H9 (cell line): ENCODE data around the gene POMT2. TPM values are rescaled to one million over a fixed set of nuclear protein-coding genes. Genes with fewer than 3 reads are reported as not detected.
A peak's percentile ranks its signal among the peaks of the same experiment; 100 is the strongest.

ENCODE experiments used
- DNase-seq: peaks from one replicate; pipeline ENCODE4 v3.0.0-alpha.2; 2017
- H2AFZ ChIP-seq: one replicate; pipeline ENCODE4 v1.6.1; 2013; ENCODE audit warnings: mild to moderate bottlenecking, low read length, control low read depth, moderate library complexity
- H2AK5ac ChIP-seq: 2 replicates; pipeline ENCODE4 v1.6.1; 2013; ENCODE audit warnings: low read length, control low read depth, mixed read lengths; ENCODE audit not compliant: insufficient read length
- H2BK120ac ChIP-seq: one replicate; pipeline ENCODE4 v1.6.1; 2013; ENCODE audit warnings: low read depth, mild to moderate bottlenecking, low read length, control low read depth, inconsistent platforms; ENCODE audit not compliant: poor library complexity, severe bottlenecking
- H2BK12ac ChIP-seq: 2 replicates; pipeline ENCODE4 v1.6.1; 2013; ENCODE audit warnings: low read length, control low read depth, mixed read lengths, low read depth; ENCODE audit not compliant: insufficient read length
- H2BK15ac ChIP-seq: 2 replicates; pipeline ENCODE4 v1.6.1; 2013; ENCODE audit warnings: low read depth, low read length, control low read depth
- H2BK20ac ChIP-seq: one replicate; pipeline ENCODE4 v1.6.1; 2013; ENCODE audit warnings: low read depth, mild to moderate bottlenecking, low read length, control low read depth, inconsistent platforms; ENCODE audit not compliant: poor library complexity, severe bottlenecking
- H2BK5ac ChIP-seq: 2 replicates; pipeline ENCODE4 v1.6.1; 2013; ENCODE audit warnings: low read length, control low read depth, mixed read lengths; ENCODE audit not compliant: insufficient read length
- H3K14ac ChIP-seq: 2 replicates; pipeline ENCODE4 v1.6.1; 2013; ENCODE audit warnings: low read length, control low read depth; ENCODE audit not compliant: insufficient read depth
- H3K18ac ChIP-seq: 2 replicates; pipeline ENCODE4 v1.6.1; 2013; ENCODE audit warnings: low read depth, mild to moderate bottlenecking, mixed read lengths, low read length, control low read depth; ENCODE audit not compliant: insufficient read length
- H3K23ac ChIP-seq: 2 replicates; pipeline ENCODE4 v1.6.1; 2013; ENCODE audit warnings: low read length, control low read depth, mixed read lengths, low read depth; ENCODE audit not compliant: insufficient read length
- H3K23me2 ChIP-seq: 2 replicates; pipeline ENCODE4 v1.6.1; 2013; ENCODE audit warnings: low read depth, mild to moderate bottlenecking, mixed read lengths, low read length, control low read depth; ENCODE audit not compliant: insufficient read length, poor library complexity, severe bottlenecking
- H3K27ac ChIP-seq: 2 replicates; pipeline ENCODE4 v1.5.1; 2013; ENCODE audit warnings: low read length, control low read depth, mixed read lengths, low read depth; ENCODE audit not compliant: insufficient read length
- H3K27me3 ChIP-seq: 2 replicates; pipeline ENCODE4 v1.6.1; 2013; ENCODE audit warnings: low read length, control low read depth, inconsistent platforms; ENCODE audit not compliant: insufficient read depth
- H3K4ac ChIP-seq: 2 replicates; pipeline ENCODE4 v1.6.1; 2013; ENCODE audit warnings: low read depth, mild to moderate bottlenecking, control low read depth, inconsistent platforms, low read length, moderate library complexity
- H3K4me1 ChIP-seq: 2 replicates; pipeline ENCODE4 v1.6.1; 2013; ENCODE audit warnings: low read length, control low read depth, inconsistent platforms; ENCODE audit not compliant: insufficient read depth
- H3K4me2 ChIP-seq: 2 replicates; pipeline ENCODE4 v1.6.1; 2013; ENCODE audit warnings: low read length, control low read depth, mixed read lengths; ENCODE audit not compliant: insufficient read length, insufficient read depth
- H3K56ac ChIP-seq: 2 replicates; pipeline ENCODE4 v1.6.1; 2013; ENCODE audit warnings: low read depth, mild to moderate bottlenecking, mixed read lengths, low read length, control low read depth; ENCODE audit not compliant: insufficient read length
- H3K79me1 ChIP-seq: 2 replicates; pipeline ENCODE4 v1.6.1; 2013; ENCODE audit warnings: low read depth, mild to moderate bottlenecking, moderate library complexity, low read length, control low read depth, inconsistent platforms; ENCODE audit not compliant: insufficient read depth, poor library complexity, severe bottlenecking
- H3K79me2 ChIP-seq: 2 replicates; pipeline ENCODE4 v1.6.1; 2013; ENCODE audit warnings: low read length, control low read depth, inconsistent platforms; ENCODE audit not compliant: insufficient read depth
- H3K9ac ChIP-seq: 2 replicates; pipeline ENCODE4 v1.6.1; 2013; ENCODE audit warnings: low read length, control low read depth, mixed read lengths; ENCODE audit not compliant: insufficient read length; ENCODE audit errors: extremely low read depth
- H3K9me3 ChIP-seq: one replicate; pipeline ENCODE4 v1.6.1; 2013; ENCODE audit warnings: low read depth, low read length, inconsistent platforms; ENCODE audit not compliant: control insufficient read depth
- H3T11ph ChIP-seq: one replicate; pipeline ENCODE4 v1.6.1; 2013; ENCODE audit warnings: mild to moderate bottlenecking, low read length, control low read depth, inconsistent platforms
- H4K20me1 ChIP-seq: one replicate; pipeline ENCODE4 v1.6.1; 2013; ENCODE audit not compliant: control insufficient read depth, insufficient read length, insufficient read depth
- H4K5ac ChIP-seq: 2 replicates; pipeline ENCODE4 v1.6.1; 2013; ENCODE audit warnings: low read depth, mild to moderate bottlenecking, mixed read lengths, low read length, control low read depth; ENCODE audit not compliant: insufficient read length
- H4K8ac ChIP-seq: replicated peaks from 2 replicates; pipeline ENCODE4 v1.6.1; 2013; ENCODE audit warnings: low read length, control low read depth, mixed read lengths, low read depth; ENCODE audit not compliant: insufficient read length
- H4K91ac ChIP-seq: 2 replicates; pipeline ENCODE4 v1.6.1; 2013; ENCODE audit warnings: low read depth, mild to moderate bottlenecking, moderate library complexity, mixed read lengths, low read length, control low read depth; ENCODE audit not compliant: insufficient read length
- H3K27ac Mint-ChIP-seq, 3 experiments: 2 replicates in 2 of 3; 3 replicates in 1 of 3; pipeline ENCODE4 v1.8.0; 2020 to 2021; ENCODE audit warnings: mixed read lengths in 3 of 3, mild to moderate bottlenecking in 1 of 3, moderate library complexity in 1 of 3
- H3K27me3 Mint-ChIP-seq: 2 replicates; pipeline ENCODE4 v1.8.0; 2021; ENCODE audit warnings: low read depth, mild to moderate bottlenecking, moderate library complexity, mixed read lengths
- H3K36me3 Mint-ChIP-seq, 3 experiments: 2 replicates in 2 of 3; 3 replicates in 1 of 3; pipeline ENCODE4 v1.8.0; 2020 to 2021; ENCODE audit warnings: low read depth in 3 of 3, mixed read lengths in 3 of 3; ENCODE audit not compliant: insufficient read depth in 1 of 3
- H3K4me1 Mint-ChIP-seq, 2 experiments: 2 replicates each; pipeline ENCODE4 v1.8.0; 2020; ENCODE audit warnings: mixed read lengths in 2 of 2
- H3K4me3 Mint-ChIP-seq, 2 experiments: 2 replicates in 1 of 2; 3 replicates in 1 of 2; pipeline ENCODE4 v1.8.0; 2020 to 2021; ENCODE audit warnings: mild to moderate bottlenecking in 2 of 2, mixed read lengths in 2 of 2, moderate library complexity in 1 of 2
- H3K9me3 Mint-ChIP-seq, 2 experiments: 2 replicates in 1 of 2; 3 replicates in 1 of 2; pipeline ENCODE4 v1.8.0; 2020; ENCODE audit warnings: mild to moderate bottlenecking in 2 of 2, mixed read lengths in 2 of 2, moderate library complexity in 1 of 2
- CTCF ChIP-seq: fragments of 200-600 bp; sonication (generic); conservative IDR thresholded peaks from 3 replicates; pipeline ENCODE4 v1.8.0; 2021; ENCODE audit warnings: antibody characterized with exemption, mild to moderate bottlenecking
- WGBS: extraction: QIAGEN DNeasy Blood & Tissue Kit; methylation state at CpG from one replicate; pipeline ENCODE4 v1.1.7; 2013; ENCODE audit warnings: missing lambda C conversion rate, low lambda C conversion rate, mixed read lengths; ENCODE audit not compliant: insufficient read length; ENCODE audit errors: extremely low coverage; 5-methylcytosine and 5-hydroxymethylcytosine counted together
- total RNA-seq: library from RNA; stranded (reverse); gene quantifications from 2 replicates; pipeline ENCODE4 v1.2.1, GENCODE V29; 2021

Gene POMT2
- total RNA-seq, 1 experiment from 2014 or later, result 25.2 TPM

GRCh38 chr14:77318006-77318553 is 2.6 kb downstream of the POMT2 start:
- H2BK120ac ChIP-seq, result no peak overlapping the region
- H2BK15ac ChIP-seq, result no peak overlapping the region
- no CpG with 5 or more reads among the region's 5 CpGs for WGBS
- no peak overlapping the region for H3K18ac ChIP-seq
- H3K23me2 ChIP-seq, result peaks cover 2% of the 10 kb centered on the region
- H3K56ac ChIP-seq, result no peak overlapping the region
- no peak overlapping the region for H4K91ac ChIP-seq
- H2BK20ac ChIP-seq, result no peak overlapping the region
- H2AK5ac ChIP-seq, result no peak overlapping the region
- no peak overlapping the region for H3K23ac ChIP-seq
- no peak overlapping the region for H2AFZ ChIP-seq
- no peak overlapping the region for H3K14ac ChIP-seq
- H3K4me1 Mint-ChIP-seq, result peaks cover 56 to 60% of the 10 kb centered on the region in 2 experiments
- H3K9me3 Mint-ChIP-seq, result no peaks in the 10 kb centered on the region
- H3K36me3 Mint-ChIP-seq, result no peaks in the 10 kb centered on the region
- no peak overlapping the region for H3T11ph ChIP-seq
- no peaks in the 10 kb centered on the region for H3K79me1 ChIP-seq
- no peak overlapping the region for H4K8ac ChIP-seq
- H3K27me3 Mint-ChIP-seq, result no peaks in the 10 kb centered on the region
- no peak overlapping the region for H2BK12ac ChIP-seq
- H3K27ac ChIP-seq, result no peak overlapping the region
- H3K79me2 ChIP-seq, result peaks cover 3% of the 10 kb centered on the region; the same call in 1 of the 2 replicates
- TF ChIP-seq CTCF, result no peak
- H3K27me3 ChIP-seq, result no peaks in the 10 kb centered on the region
- H3K4me1 ChIP-seq, result peaks cover 11% of the 10 kb centered on the region; the same call in 1 of the 2 replicates
- no peak overlapping the region for H4K5ac ChIP-seq
- H3K27ac Mint-ChIP-seq, result peak overlapping the region; percentile 38 to 49 (median 44); a peak in 2 of 7 replicates
- H3K4me3 Mint-ChIP-seq, result peak overlapping the region in 1 of 2 experiments; percentile 57; a peak in 1 of 5 replicates
- no peak overlapping the region for H2BK5ac ChIP-seq
- H3K4ac ChIP-seq, result no peak overlapping the region
- DNase-seq, result no peak
- H3K4me2 ChIP-seq, result no peak overlapping the region
- H3K9me3 ChIP-seq, result no peaks in the 10 kb centered on the region
- H3K9ac ChIP-seq, result no peak overlapping the region
- H4K20me1 ChIP-seq, result no peaks in the 10 kb centered on the region
